ENCODE results near the gene RIOX2. TPM values are rescaled to one million over a fixed set of nuclear protein-coding genes. Genes with fewer than 3 reads are reported as not detected.
A peak's percentile ranks its signal among the peaks of the same experiment; 100 is the strongest.

Gene RIOX2
- total and polyA plus RNA-seq, 2 of the 8 experiments (the other 6 are each of a cell fraction or from before 2014, with no cell fraction given): 3.8 to 16.4 TPM

DNA sequence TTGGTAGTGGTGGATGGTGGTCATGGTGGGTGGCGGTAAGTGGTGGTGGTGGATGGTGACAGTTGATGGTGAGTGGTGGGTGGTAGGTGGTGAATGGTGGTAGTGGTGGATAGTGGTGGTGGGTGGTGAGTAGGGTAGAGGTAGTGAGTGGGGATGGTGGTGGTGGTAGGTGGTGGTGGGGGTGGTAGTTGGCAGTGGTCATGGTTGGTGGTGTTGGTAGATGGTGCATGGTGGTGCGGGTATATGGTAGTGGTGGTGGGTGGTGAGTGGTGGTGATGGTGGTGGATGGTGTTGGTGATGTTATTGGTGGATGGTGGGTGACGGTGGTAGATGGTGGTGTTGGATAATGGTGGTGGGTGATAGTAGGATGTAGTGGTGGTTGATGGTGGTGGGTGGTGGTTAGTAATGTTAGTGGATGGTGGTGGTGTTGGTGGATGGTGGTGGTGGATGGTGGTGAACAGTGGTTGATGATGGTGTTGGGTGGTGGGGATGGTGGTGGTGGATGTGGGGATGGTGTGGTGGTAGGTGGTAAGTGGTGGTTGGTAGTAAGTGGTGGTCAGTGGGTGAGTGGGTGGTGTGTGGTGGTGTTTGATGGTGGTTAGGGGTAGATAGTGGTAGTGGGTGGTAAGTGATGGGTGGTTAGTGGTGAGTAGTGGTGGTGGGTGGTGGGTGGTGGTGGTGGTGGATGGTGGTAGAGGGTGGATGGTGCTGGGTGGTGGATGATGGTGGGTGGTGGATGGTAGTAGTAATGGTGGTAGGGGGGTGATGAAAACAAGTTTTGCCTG, 16.7 kb upstream of the RIOX2 start:
- FAIRE-seq (no peak), DNase-seq (ENCODE audit: low read depth in 1 of 2, low spot score in 2 of 2) (no peak)
- H3K9ac ChIP-seq (replicated peaks in 1 of 4; ENCODE audit: extremely low read depth in 1 of 4, low read depth in 3 of 4, low read length in 3 of 4): no peak overlapping the region
- no peak overlapping the region for H3K23ac ChIP-seq (ENCODE audit: insufficient read length)
- H2BK120ac ChIP-seq (replicated peaks; ENCODE audit: low read depth, low read length): no peak overlapping the region
- H2AK5ac ChIP-seq (ENCODE audit: low read depth, low read length): no peak overlapping the region
- peaks cover 0 to 10% of the 10 kb centered on the region in 2 experiments for H4K20me1 ChIP-seq (replicated peaks in 1 of 2; ENCODE audit: control insufficient read depth in 1 of 2, insufficient read depth in 2 of 2, low read length in 2 of 2)
- no peak overlapping the region for H3K4ac ChIP-seq (replicated peaks; ENCODE audit: insufficient read length, low read depth, low read length)
- H4K5ac ChIP-seq (ENCODE audit: insufficient read length, low read depth, low read length): no peak overlapping the region
- no peak overlapping the region; the same call in 1 of the 2 replicates for H2BK12ac ChIP-seq (ENCODE audit: low read depth, low read length)
- H4K91ac ChIP-seq (replicated peaks; ENCODE audit: insufficient read length, low read length): peak overlapping the region; percentile 42
- no peak overlapping the region; the same call in 1 of the 2 replicates for H4K8ac ChIP-seq (ENCODE audit: extremely low read depth, insufficient read depth, low read length)
- no peak overlapping the region for H3K4me3 ChIP-seq (ENCODE audit: extremely low read depth in 1 of 4, insufficient read depth in 2 of 4, low read depth in 3 of 4, low read length in 4 of 4)
- H3K4me1 ChIP-seq (replicated peaks in 1 of 4; ENCODE audit: control insufficient read depth in 3 of 4, insufficient read depth in 4 of 4, low read length in 3 of 4): peaks cover 0 to 7% (median 1%) of the 10 kb centered on the region in 4 experiments; a peak in 2 of 7 replicates
- H2BK20ac ChIP-seq (ENCODE audit: low read length): no peak overlapping the region
- no peak overlapping the region for H2BK5ac ChIP-seq (ENCODE audit: low read depth, low read length)
- TF ChIP-seq NANOG (IDR thresholded peaks at IDR 0.05; ENCODE audit: insufficient read depth, low read depth, low read length, poor library complexity, severe bottlenecking): no peak
- H2BK15ac ChIP-seq (ENCODE audit: low read length): 0 out of 2 replicates have a peak overlapping the region, but pooled peaks have one; percentile 12
- H3K56ac ChIP-seq (replicated peaks; ENCODE audit: insufficient read length, low read depth, low read length): peak overlapping the region; percentile 93
- H3K79me1 ChIP-seq (ENCODE audit: low read depth, low read length): no peaks in the 10 kb centered on the region
- POLR2A ChIA-PET (ENCODE audit: partially characterized antibody): no interaction called here
- H3K23me2 ChIP-seq (ENCODE audit: low read depth, low read length): peaks cover 11% of the 10 kb centered on the region; the same call in 1 of the 2 replicates
- no peaks in the 10 kb centered on the region for H3K36me3 ChIP-seq (ENCODE audit: control insufficient read depth in 2 of 4, insufficient read depth in 4 of 4, low read length in 3 of 4)
- CTCF ChIA-PET (ENCODE audit: partially characterized antibody): interaction anchor here (1.0 to 1.3 kb wide), 2 partner anchors 14 to 20 kb away, joined by 3 to 9 read pairs; no protein-coding TSS in a partner anchor
- H3K27ac ChIP-seq (ENCODE audit: low read depth, low read length): no peak overlapping the region
- 95% methylated on average over 3 of the region's 3 CpGs; no CpG with 5 or more reads in 1 of the 2 experiments for WGBS, 2 experiments (ENCODE audit: extremely low coverage in 1 of 2, insufficient coverage in 1 of 2, insufficient read length in 1 of 2, insufficient replicate concordance in 2 of 2, low coverage in 1 of 2, low lambda C conversion rate in 2 of 2, missing lambda C conversion rate in 1 of 2)
- H3K27me3 ChIP-seq (replicated peaks in 1 of 4; ENCODE audit: control insufficient read depth in 3 of 4, extremely low read depth in 1 of 4, insufficient read depth in 3 of 4, low read length in 3 of 4): no peaks in the 10 kb centered on the region
- H3K4me2 ChIP-seq (ENCODE audit: insufficient read depth in 1 of 2, low read depth in 2 of 2, low read length in 2 of 2): no peak overlapping the region
- no peak overlapping the region for H3K18ac ChIP-seq (ENCODE audit: extremely low read depth, low read length)
- H3K9me3 ChIP-seq (ENCODE audit: insufficient read depth in 2 of 2, low read depth in 1 of 2, low read length in 1 of 2): no peaks in the 10 kb centered on the region
- H3K79me2 ChIP-seq (ENCODE audit: control insufficient read depth in 1 of 2, insufficient read depth in 2 of 2, low read length in 2 of 2): no peaks in the 10 kb centered on the region
- no peak overlapping the region for H2AFZ ChIP-seq (ENCODE audit: low read length)
- no peak overlapping the region for H3K14ac ChIP-seq (ENCODE audit: insufficient read length)
